OCI-LY7 (cell line): ENCODE data around the gene AUTS2. TPM values are rescaled to one million over a fixed set of nuclear protein-coding genes. Genes with fewer than 3 reads are reported as not detected.

Experiments
- BruUV-seq: library from RNA; stranded (reverse); fragments of 400-500 nt; replicated peaks from 2 replicates; lab custom pipeline; 2021; lab: Mats Ljungman, UMichigan
- CTCF ChIA-PET: fragments of 300-600 bp; sonication (Branson Sonifier 250); formaldehyde crosslinking; loops from one replicate; lab custom pipeline; 2022; ENCODE audit warnings: antibody characterized with exemption; ENCODE audit not compliant: unreplicated experiment; lab: Charles Lee
- POLR2A ChIA-PET: fragments of 300-600 bp; sonication (Branson Sonifier 250); formaldehyde crosslinking; loops from one replicate; lab custom pipeline; 2022; ENCODE audit warnings: antibody characterized with exemption; lab: Charles Lee
- DNase-seq: peaks from one replicate; pipeline ENCODE4 v3.0.0-alpha.2; 2015; ENCODE audit warnings: low spot score
- H2AFZ ChIP-seq: fragments of 200-600 bp; sonication (generic), shearing (Covaris generic); 2 replicates; pipeline ENCODE4 v1.6.1; 2014; ENCODE audit warnings: mild to moderate bottlenecking, antibody characterized with exemption, low read length, moderate library complexity
- H3K27ac ChIP-seq: fragments of 200-600 bp; sonication (generic); 2 replicates; pipeline ENCODE4 v1.5.1; 2014; ENCODE audit warnings: mixed run types, low read depth, mild to moderate bottlenecking, moderate library complexity, low read length, inconsistent platforms; ENCODE audit not compliant: poor library complexity, severe bottlenecking
- H3K36me3 ChIP-seq: fragments of 200-600 bp; sonication (generic); 2 replicates; pipeline ENCODE4 v1.6.1; 2014; ENCODE audit warnings: mild to moderate bottlenecking, antibody characterized with exemption, low read length, moderate library complexity, mixed read lengths; ENCODE audit not compliant: insufficient read depth
- H3K4me1 ChIP-seq: fragments of 200-600 bp; sonication (generic); 2 replicates; pipeline ENCODE4 v1.5.1; 2014; ENCODE audit warnings: mild to moderate bottlenecking, low read length; ENCODE audit not compliant: insufficient read depth, poor library complexity, severe bottlenecking
- H3K4me2 ChIP-seq: fragments of 200-600 bp; sonication (generic); 2 replicates; pipeline ENCODE4 v1.6.1; 2014; ENCODE audit warnings: mild to moderate bottlenecking, low read length
- H3K4me3 ChIP-seq: fragments of 200-600 bp; sonication (generic); 2 replicates; pipeline ENCODE4 v1.5.1; 2014; ENCODE audit warnings: mild to moderate bottlenecking, low read depth, low read length; ENCODE audit not compliant: poor library complexity, severe bottlenecking
- H3K79me2 ChIP-seq: fragments of 200-600 bp; sonication (generic); 2 replicates; pipeline ENCODE4 v1.6.1; 2016; ENCODE audit warnings: low read depth, mild to moderate bottlenecking, low read length, moderate library complexity, mixed read lengths; ENCODE audit not compliant: insufficient read depth
- H3K9me2 ChIP-seq: fragments of 200-600 bp; sonication (generic); 2 replicates; pipeline ENCODE4 v1.6.1; 2016; ENCODE audit warnings: mild to moderate bottlenecking, low read length, mixed read lengths; ENCODE audit not compliant: insufficient read depth
- H3K9me3 ChIP-seq: fragments of 200-600 bp; sonication (generic); 2 replicates; pipeline ENCODE4 v1.6.1; 2014; ENCODE audit warnings: mild to moderate bottlenecking, mixed run types, low read length, mixed read lengths
- H4K20me1 ChIP-seq: fragments of 200-600 bp; sonication (generic); 2 replicates; pipeline ENCODE4 v1.6.1; 2014; ENCODE audit warnings: mild to moderate bottlenecking, antibody characterized with exemption, low read length, moderate library complexity, mixed read lengths; ENCODE audit not compliant: insufficient read depth
- EZH2phosphoT487 ChIP-seq: fragments of 200-600 bp; sonication (generic); IDR thresholded peaks from 2 replicates; pipeline ENCODE4 v1.6.1; 2018; ENCODE audit warnings: low read depth, borderline replicate concordance, mild to moderate bottlenecking, mixed run types, antibody characterized with exemption, low read length, moderate library complexity, mixed read lengths
- intact Hi-C: fragments of 100-400 bp; cut with micrococcal nuclease; formaldehyde crosslinking; loops from one replicate; pipeline ENCODE4 v1.10.0; 2022; ENCODE audit not compliant: unreplicated experiment
- total RNA-seq, 2 experiments: library from RNA; depleted of rRNA in 1 of 2; stranded (reverse); fragments of >200 nt in 1 of 2; shearing (Covaris generic) in 1 of 2; gene quantifications; 2 replicates each; pipeline ENCODE4 v1.2.3, GENCODE V29; 2014 to 2022
- TF ChIP-seq, protein P1 (sequence below): fragments of 200-600 bp; sonication (generic); conservative IDR thresholded peaks from 2 replicates; pipeline ENCODE4 v1.5.1; 2014; ENCODE audit warnings: mild to moderate bottlenecking, antibody characterized with exemption, low read length, moderate library complexity, mixed read lengths

AUTS2 gene
- total RNA-seq, 2 experiments from 2014 or later = 37.9 to 78.5 TPM

DNA sequence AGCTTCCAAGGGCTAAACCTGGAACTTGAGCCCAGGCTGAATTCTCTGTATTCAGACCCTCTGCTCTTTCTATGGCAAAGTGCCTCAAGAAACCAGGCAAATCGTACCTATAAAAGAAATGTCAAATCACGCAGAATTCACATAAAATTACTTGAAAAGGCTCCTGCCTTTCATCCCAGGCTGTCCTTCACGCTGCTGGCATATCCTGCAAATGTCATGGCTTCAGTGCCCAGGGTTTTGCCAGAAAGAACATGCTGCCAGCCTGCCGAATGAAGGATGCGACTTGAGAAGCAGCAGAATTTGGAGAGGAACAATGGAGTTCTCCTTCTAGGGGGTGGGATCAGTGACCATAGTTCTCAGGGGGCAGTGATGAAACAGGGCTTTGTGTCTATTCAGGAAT is 931.2 kb downstream of the AUTS2 start:
- ChIA-PET POLR2A (no interaction called here), CTCF (no interaction called here)
- Histone ChIP-seq H3K4me1 (no peaks in the 10 kb centered on the region), H3K9me2 (no peaks in the 10 kb centered on the region), H3K4me2 (no peak overlapping the region), H3K79me2 (no peaks in the 10 kb centered on the region), H3K36me3 (no peaks in the 10 kb centered on the region), H3K27ac (no peak overlapping the region), H4K20me1 (no peaks in the 10 kb centered on the region), H3K4me3 (no peak overlapping the region), H3K9me3 (no peaks in the 10 kb centered on the region), H2AFZ (no peak overlapping the region)
- no TSS peak for BruUV-seq
- intact Hi-C loops = no loop called here
- no peak for DNase-seq
- no peak for TF ChIP-seq EZH2phosphoT487
- TF ChIP-seq, protein P1, sequence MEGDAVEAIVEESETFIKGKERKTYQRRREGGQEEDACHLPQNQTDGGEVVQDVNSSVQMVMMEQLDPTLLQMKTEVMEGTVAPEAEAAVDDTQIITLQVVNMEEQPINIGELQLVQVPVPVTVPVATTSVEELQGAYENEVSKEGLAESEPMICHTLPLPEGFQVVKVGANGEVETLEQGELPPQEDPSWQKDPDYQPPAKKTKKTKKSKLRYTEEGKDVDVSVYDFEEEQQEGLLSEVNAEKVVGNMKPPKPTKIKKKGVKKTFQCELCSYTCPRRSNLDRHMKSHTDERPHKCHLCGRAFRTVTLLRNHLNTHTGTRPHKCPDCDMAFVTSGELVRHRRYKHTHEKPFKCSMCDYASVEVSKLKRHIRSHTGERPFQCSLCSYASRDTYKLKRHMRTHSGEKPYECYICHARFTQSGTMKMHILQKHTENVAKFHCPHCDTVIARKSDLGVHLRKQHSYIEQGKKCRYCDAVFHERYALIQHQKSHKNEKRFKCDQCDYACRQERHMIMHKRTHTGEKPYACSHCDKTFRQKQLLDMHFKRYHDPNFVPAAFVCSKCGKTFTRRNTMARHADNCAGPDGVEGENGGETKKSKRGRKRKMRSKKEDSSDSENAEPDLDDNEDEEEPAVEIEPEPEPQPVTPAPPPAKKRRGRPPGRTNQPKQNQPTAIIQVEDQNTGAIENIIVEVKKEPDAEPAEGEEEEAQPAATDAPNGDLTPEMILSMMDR = no peak

DNA sequence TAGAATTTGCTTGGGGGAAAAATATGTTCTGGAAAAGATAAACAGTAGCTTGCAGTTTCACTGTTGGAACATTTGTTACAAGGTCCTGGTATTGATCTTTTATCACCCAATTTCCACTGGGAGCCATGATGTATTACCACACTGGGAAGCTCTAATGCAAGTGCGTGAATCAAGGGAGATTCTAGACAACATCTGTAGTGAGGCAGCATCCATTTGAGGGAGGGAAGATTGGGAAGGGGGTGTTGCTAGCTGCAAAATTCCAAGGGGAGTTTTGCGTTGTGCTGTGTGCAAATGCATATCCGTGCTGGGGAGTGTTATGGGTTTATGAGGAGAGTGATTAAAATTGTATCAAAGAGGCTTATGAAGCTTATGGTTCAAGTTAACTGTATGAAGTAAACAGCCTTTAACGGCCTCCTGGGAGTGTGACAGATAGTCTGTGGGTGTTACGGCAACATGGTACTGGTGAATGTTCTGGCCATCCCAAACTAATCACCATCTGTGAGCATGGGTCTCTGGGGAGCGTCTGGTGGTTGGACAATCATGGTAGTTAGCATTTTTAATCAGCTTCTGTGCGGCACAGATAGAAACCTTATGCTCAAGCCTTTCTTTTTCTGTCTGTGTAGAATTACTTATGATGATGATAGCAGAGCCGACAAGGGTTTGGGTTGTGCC is 931.8 kb downstream of the AUTS2 start:
- Histone ChIP-seq H2AFZ (no peak overlapping the region), H3K9me2 (no peaks in the 10 kb centered on the region), H3K4me3 (no peak overlapping the region), H3K4me2 (no peak overlapping the region), H3K27ac (no peak overlapping the region), H3K79me2 (no peaks in the 10 kb centered on the region), H3K36me3 (no peaks in the 10 kb centered on the region), H3K4me1 (no peaks in the 10 kb centered on the region), H3K9me3 (no peaks in the 10 kb centered on the region), H4K20me1 (no peaks in the 10 kb centered on the region)
- intact Hi-C loops = no loop called here
- TF ChIP-seq EZH2phosphoT487 = no peak
- TF ChIP-seq, protein P1 = no peak
- CTCF ChIA-PET = interaction anchor here (0.5 kb wide), 1 partner anchor 144 kb away, joined by 10 read pairs; no protein-coding TSS in a partner anchor
- POLR2A ChIA-PET = interaction anchor here (0.6 kb wide), 1 partner anchor 24 kb away, joined by 3 read pairs; no protein-coding TSS in a partner anchor
- DNase-seq = no peak
- BruUV-seq = no TSS peak

DNA sequence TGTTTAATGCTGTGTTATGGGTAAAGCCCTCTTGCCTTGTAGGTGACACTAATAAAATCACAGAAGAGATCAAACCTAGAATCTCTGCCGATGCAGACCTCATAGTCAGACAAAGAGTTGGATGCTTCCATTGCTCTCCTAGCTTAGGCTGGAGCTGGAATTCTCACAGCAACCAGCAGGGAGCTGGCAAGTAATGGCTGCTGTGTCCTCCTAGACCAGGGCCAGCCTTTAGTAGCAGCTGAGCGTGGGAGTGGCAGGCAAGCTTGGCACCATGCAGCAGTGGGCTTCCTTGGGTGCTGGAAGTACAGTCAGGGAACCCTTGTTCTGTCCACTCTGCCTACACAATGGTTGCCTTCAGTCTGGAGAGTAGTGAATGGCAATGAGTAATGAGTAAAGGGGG is 935.3 kb downstream of the AUTS2 start:
- Histone ChIP-seq H3K4me3 (no peak overlapping the region), H3K9me3 (no peaks in the 10 kb centered on the region), H3K4me1 (no peaks in the 10 kb centered on the region), H3K4me2 (no peak overlapping the region), H3K9me2 (no peaks in the 10 kb centered on the region), H3K27ac (no peak overlapping the region), H3K79me2 (no peaks in the 10 kb centered on the region), H3K36me3 (no peaks in the 10 kb centered on the region), H4K20me1 (no peaks in the 10 kb centered on the region), H2AFZ (no peak overlapping the region)
- no peak for DNase-seq
- ChIA-PET CTCF (no interaction called here), POLR2A (interaction anchor here (0.8 kb wide), 1 partner anchor 13 kb away, joined by 3 read pairs; no protein-coding TSS in a partner anchor)
- intact Hi-C loops = no loop called here
- TF ChIP-seq, protein P1 = no peak
- TF ChIP-seq EZH2phosphoT487 = no peak
- no TSS peak for BruUV-seq
